NCI-H2081 treated with DMSO at 0.1 percent for 48 hours (cell line): Measurements from ENCODE around the gene URAD.
"Not testable (repeated sequence)": the region's sequence is repeated elsewhere in the genome, so short reads cannot be mapped to it uniquely, and the experiment has no call there.

Experiments
- DNase-seq: peaks from one replicate; lab custom pipeline; 2025; lab: John Stamatoyannopoulos, UW

Gene URAD, protein sequence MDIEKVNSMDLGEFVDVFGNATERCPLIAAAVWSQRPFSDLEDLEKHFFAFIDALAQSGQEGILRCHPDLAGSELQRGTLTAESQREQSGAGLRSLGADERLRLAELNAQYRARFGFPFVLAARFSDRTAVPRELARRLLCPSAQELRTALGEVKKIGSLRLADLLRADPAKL

DNA sequence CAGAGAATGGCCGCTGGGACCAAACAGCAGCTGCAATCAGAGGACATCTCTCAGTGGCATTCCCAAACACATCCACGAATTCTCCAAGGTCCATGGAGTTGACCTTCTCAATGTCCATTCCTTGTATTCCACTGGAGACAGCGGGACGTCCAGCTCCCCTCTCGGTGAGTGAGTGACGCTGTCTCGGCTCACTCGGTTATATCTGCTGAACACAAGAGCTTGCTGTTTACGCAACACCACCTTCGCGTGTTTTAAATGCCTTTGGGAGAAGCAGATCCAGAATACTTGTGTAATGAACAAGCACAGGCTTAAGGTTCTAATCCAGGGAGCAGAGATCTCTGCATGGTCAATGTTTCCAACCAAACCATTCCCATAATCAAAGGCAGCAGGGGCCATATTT, at the start of gene URAD:
TSS of gene URAD (minus strand) at position 174 of the 400 bp plus-strand sequence. CDS start at position 118, 56 bp downstream.
- DNase-seq, result no peak

DNA sequence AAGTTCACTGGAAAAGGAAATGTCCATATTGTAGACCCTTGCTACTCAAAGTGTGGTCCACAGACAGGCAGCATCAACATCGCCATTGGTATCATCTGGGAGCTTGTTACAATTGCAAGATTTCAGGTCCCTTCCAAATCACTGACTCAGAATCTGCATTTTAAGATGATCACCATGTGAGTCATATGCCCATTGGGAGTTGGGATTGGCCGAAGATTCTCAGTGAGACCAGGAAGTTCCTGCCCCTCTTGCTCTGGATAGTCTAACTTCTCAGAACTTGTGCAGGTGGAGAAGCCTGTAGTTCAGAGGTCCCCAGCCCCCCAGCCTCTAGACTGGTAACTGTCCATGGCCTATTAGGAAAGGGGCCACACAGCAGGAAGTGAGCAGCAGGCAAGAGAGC, 48.9 kb upstream of the URAD start:
- no peak for DNase-seq

DNA sequence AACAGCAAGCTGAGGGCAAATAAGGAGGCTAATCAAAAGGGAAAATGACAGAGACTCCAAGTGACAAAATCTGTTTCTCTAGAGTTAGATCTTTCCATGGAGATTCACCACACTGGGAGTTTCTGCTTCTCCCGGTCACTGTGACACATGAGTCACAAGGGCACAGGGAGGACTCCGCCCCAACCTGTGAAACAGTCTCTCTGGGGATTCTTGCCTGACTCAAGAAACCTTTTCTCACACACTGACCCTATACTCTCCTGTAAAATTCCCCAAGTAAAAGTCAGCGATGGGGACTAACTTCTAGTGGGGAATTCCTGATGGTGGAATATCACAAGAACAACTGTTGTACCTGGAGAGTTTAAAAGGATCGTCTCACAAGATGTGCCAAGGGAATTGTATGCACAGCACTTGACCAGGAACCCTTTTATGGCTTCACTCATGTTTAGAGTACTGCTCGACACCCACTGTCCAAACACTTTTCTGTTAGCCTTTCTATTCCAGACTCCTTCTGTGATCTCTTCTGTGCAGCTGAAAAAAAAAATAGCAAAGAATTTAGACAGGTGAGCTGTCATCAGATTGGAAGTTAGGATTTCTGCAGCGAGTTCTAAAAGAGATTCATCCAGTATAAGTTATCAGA, 46.8 kb upstream of the URAD start:
- no peak for DNase-seq

DNA sequence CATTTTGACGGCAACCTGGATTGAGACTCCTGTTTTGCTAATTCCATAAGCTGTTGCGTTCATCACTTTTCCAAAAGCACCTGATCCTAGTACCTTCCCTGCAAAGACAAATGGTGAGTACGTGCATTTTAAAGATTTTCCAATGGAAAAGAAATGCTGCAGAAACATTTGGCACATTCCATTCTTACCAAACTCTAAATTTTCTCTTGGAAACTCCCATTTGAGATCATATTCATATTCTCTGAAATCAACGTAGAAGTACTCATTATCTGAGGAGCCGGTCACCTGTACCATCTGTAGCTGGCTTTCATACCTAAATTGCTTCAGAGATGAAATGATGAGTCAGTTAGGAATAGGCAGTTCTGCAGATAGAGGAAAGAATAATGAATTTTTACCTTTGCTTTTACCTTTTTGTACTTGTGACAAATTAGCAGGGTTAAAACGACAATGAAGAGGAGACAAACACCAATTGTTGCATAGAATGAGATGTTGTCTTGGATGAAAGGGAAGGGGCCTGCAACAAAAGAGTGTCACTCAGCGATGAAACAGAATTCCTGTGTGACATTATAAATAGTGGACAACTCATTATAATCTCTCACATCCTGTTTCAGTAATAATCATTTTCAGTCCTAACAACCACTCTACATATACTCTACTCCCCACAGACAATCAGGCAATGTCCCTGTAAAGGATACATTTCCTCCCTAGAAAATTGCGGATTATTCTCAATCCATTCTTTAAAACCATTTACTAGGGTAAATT, 45.6 kb upstream of the URAD start:
- no peak for DNase-seq

DNA sequence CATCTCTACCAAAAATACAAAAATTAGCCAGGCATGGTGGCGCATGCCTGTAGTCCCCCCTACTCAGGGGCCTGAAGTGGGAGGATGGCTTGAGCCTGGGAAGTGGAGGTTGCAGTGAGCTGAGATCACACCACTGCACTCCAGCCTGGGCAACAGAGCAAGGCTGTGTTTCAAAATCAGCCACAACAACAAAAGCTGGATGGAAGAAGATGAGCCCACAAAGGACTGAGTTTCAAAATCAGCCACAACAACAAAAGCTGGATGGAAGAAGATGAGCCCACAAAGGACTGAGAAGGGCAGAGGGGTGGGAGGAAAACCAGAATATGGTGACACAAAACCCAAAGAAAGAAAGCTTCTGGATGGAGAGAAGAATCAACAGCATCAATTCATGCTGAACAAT, 43.9 kb upstream of the URAD start:
- DNase-seq, result not testable (repeated sequence)

DNA sequence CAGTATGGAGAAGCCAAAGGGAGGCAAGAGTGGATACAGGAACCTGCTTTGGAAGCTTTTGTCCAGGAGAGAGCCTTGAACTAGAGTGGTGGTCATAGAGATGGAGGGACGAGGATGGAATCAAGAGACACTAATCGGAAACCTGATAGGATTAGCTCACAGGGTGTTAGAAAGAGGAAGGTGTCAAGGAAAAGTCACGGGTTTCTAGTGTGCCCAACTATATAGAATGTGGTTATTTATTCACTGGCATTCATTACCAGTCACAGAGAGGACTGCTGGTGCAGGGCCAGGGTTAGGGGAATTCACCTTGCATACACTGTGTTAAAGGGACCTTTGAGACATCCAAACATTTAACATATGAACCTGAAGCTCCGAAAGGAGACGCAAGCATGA, 43.4 kb upstream of the URAD start:
- no peak for DNase-seq

DNA sequence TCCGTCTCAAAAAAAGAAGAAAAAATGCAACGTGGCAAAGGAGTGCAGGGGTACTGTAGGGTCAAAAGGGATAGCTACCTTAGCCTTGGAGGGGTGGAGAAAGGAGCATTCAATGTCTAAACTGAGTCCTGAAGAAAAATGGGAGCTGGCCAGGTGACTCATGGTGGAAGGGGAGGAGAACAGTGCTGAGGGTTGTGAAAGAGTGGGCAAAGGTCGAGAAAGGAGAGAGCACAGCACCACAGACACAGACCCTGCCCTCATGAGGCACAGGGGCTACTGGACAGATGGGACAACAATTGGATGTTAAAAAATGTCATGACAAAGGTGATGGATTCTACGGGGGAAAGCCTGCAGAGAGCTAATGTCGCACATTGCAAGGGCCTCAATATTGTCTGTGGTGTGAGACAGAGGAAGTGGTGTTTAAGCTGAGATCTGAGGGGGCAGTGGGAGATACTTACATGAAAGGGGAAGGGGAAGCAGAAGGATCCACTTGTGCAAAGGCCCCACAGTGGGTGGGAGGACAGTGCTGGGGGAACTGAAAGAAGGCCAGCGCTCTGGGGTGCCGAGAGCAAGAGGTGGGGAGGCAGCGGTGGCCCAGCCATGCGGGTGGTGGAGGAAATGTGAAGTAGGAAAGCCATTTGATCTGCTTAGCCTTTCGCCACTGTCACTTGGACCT, 42.9 kb upstream of the URAD start:
- no peak for DNase-seq

DNA sequence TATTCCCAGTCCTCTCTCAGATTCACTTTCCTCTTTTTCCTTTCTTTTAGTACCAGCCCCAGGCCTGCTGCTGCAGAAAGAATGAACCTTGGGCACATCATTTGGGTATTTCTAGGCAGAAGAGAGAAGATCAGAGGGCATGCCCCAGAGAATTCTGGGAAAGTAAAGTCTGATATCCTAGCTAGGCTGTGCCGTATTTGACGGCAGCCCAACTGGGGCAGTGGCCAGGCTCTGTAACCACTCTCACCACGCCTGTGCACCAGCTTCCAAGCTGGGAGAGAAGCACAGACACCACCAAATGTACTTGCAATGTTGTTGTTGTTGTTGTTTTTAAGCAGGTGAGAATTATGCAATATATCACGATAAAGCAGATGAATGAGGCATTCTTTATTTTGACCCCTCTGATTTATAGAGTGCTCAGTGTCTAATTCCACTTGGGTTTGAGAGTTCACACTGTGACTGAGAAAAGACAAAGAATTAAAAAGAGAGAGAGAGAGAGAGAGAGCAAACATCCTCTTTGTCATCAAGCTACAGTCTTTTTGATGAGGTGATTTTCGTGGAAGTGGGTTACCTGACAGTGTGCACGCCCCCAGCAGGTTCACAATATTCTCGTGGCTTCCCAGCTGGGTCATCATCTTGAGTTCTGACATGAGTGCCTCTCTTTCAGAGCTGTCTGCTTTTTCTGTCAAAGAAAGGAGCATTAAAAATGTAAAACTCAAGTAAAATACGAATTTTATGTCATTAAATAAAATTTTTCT, 39.3 kb upstream of the URAD start:
- no peak for DNase-seq

DNA sequence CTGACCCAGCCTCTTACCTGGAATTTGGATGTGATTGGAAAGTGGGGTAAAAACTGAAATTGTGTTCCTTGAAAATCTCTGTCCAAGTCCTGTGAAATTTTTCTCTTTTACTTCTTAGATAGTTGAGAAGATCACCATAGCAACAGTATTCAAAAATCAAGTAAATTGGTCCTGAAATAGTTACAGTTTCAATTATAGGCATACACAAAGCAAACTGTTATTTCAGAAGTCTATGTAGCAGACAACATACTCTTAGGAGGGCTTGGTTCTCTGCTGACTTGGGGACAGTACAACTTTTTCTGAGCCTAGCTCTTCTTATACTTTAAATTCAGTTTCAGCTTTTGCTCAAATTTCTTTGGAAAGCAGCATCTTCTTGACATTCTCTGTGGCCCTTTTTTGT, 38.6 kb upstream of the URAD start:
- DNase-seq, result no peak

DNA sequence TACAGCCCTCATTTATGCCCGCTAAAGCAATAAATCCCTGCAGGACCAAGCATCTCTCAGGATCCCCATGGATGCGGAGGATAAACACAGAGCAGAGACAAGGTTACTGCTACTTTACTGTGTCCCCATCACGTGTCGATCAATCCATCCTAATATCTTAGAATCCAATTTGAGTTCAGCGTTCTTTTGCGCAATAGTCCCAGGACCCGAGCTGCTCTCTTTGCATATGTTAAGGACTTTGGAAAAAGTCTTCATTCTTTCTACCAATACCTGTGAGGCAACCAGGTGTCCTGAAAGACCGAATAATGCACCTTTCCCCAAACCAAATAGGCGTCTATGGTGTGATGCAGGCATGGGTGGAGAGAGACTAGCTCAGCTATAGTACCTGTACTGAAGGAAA, 38.0 kb upstream of the URAD start:
- DNase-seq, result no peak

DNA sequence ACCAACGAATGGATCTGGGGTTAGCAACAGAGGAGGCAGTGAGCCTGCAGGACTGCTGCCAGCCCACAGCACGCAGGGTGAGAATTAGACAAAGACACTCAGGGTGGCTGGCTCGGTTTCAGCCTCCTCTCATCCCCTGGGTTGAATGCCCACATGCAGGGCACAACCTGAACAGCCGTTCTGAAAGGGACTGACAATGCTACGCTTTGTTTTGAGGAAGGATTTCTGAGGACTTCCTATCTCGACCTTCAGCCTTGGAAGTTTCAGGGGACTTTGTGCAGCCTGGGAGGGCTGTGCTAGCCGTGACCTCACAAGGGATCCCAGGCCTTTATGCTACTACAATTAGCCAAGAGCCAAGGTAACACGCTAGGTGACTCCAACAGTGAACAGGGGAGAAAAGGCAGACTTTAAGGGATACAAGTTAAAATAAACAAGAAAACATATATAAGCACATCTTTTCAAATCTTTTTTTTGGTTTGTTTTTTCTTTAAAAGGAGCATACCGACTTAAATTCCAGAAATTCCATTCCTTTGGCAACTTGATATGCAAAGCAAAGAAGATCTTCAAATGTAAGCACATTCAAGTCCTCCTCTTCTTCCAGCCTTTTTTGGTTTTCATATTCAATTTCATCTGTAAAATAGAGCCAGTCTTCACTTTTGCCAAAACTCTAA, 34.5 kb upstream of the URAD start:
- no peak for DNase-seq

DNA sequence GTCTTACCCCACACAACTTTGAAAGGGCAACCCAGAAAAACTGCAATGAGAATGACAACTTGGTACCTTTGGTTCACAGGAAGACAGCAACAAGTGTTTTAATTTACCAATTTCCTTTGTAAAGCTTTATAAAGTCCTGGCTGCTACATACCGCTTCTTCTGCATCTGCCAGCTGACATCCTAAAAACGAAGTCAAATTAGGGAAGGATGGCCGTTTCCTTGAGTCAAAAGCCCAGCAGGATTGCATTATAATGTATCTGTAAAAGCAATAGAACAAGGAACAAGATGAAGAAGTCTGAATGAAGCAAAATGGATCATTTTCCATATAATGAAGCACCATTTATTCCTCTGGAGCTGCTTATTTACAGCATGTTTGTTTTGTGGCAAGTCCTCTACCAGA, 25.8 kb upstream of the URAD start:
- DNase-seq, result no peak

DNA sequence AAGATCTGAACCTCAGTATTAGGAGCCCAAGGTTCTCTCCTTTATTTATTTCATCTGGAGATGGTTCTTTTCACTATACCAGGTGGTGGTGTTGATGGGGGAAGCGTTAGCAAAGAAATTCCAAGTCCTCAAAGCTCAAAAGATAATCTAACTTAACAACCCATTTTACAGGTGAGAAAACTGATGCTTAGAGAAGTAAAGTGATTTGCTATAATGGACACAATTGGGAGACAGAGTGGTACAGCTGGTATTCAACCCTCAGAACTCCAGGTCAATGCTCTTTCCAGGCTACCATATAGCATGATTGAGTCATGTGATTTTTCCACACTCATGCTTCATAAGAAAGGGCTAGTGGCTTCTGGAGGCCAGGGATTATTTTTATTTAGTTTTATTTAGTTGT, 25.0 kb upstream of the URAD start:
- no peak for DNase-seq

DNA sequence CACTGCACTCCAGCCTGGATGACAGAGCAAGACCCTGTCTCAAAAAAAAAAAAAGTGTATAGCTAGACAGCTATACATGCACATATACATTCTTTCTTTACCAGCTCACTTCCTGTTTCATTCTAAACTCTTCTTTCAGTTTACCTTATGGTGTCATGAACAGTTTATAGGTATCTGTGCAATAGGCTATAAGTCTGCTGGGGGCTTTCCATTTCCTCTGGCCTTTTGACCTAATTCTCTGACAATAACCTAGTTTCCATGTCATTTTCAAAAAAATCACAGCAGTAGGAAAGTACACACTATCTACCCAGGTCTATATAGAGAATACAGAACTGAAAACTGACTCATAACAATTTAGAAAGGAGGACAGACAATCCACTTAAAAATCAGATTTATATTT, 24.4 kb upstream of the URAD start:
- DNase-seq, result no peak

DNA sequence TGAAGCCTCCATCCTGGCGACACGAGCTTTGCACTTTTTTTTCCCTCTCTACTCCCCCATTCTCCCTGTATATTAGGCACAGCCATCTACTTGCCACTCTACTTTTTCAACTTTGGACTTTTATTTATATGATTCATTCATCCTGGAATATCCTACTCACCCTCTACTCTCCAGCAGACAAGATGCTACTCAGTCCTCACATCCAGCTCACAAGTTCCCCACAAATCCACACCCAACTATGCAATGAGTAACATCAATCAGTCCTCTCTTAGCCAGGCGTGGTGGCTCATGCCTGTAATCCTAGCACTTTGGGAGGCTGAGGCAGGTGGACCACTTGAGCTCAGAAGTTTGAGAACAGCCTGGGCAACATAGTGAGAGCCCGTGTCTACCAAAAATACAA, 23.9 kb upstream of the URAD start:
- DNase-seq, result no peak

DNA sequence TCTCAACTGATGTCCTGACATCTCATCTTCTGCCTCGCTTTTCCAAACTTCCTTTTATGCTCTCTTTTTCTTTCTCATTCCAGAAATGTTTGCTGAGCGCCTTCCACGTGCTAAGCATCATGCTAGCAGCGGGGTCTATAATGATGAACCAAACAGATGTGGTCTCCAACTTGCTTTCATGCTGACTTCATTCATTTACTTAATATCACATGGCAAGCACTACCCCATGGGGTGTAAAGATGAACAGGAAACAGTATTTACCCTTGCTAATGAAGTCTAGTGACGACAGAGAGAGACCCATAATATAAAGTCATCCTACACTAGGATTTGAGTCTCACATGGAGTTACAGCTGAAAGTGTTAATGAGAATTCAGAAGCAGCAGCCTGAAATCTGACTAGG, 21.6 kb upstream of the URAD start:
- DNase-seq, result no peak

DNA sequence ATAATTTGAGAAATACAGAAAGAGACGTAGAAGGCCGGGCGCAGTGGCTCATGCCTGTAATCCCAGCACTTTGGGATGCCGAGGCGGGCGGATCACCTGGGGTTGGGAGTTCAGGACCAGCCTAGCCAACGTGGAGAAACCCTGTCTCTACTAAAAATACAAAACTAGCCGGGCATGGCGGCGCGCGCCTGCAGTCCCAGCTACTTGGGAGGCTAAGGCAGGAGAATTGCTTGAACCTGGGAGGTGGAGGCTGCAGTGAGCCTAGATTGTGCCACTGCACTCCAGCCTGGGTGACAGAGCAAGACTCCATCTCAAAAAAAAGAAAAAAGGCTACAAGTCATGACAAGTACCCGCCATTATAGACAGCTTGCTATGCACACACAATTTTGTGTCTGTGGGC, 16.5 kb upstream of the URAD start:
- not testable (repeated sequence) for DNase-seq

DNA sequence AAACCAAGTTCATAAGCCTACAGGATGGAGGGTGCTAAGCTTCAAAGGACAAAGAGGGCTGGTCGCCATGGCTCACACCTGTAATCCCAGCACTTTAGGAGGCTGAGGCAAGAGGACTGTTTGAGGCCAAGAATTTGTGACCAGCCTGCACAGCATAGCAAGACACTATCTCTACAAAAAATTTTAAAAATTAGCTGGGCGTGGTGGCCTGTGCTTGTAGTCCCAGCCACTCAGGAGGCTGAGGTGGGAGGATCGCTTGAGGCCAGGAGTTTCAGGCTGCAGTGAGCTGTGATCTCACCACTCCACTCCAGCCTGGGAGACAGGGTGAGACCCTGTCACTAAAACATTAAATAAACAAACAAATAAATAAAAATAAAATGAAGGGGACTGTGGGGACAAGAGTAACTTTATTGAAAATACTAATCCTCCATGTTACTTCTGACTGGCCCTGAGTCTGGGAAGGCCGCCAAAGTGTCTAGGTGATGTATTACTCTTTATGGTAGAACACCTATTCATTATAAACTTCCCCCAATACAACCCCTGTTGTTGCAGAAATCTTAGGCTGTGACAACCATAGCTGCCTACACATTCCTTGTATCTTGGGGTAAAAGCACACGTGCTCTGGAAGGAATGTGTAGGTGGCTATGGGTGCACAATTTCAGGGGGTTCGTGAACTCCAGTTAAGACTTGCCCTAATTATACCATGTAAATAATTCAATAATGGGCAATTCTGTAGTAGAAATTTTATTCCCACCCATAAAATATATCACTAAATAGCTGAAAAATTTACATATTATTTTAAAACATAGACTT, 14.6 kb upstream of the URAD start:
- DNase-seq, result no peak

DNA sequence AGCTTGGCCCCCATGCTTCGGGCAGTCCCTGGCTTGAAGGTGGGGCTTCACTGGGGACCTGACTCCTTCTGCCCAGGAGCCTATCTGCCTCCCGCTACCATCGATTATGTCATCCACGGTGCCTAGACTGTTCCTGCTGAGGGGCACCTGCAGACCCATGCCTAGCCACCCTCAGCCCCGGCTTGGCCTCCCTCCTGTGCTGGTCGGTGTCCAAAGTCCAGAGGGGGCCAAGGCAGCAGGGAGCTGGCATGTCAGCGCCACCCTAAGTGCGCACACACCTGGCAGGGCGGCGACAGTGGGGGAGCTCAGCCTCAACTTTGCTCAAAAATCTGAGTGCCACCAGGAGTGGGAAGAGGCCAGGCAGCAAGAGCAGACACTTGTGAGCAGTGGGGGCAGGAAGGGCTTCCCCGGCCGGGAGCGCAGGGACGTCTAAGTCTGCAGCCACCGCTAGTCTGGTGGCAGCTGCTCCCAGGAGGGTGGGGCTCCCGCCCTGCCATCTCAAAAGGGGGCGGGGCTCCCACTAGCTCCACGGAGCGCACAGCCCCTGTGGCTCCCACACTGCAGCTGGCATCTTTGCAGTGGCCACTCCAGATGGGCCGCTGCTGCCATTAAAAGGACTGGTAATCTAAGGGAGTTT, 13.5 kb upstream of the URAD start:
- no peak for DNase-seq

DNA sequence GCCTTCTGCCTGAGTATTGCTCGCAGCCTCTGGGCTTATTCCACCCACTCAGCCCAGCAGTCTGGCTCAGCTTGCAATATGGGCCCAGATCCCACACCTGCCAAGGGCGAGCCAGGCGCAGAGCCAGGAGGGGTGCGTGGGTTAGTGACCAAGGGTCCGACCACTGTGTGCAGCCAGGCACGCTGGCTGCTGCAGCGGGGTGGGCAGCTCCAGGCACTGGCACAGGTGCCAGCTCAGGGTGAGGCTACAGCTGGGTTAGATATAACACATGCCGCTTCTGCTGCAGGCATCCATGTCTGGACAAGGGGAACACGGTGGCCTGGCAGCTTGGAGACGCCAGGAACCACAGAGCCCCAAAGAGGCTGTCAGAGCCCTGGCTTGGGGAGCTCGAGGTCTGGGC, 12.6 kb upstream of the URAD start:
- DNase-seq, result no peak
